Ovary (tissue), 9 donors: Measurements from ENCODE around the gene STK11IP. TPM values are rescaled to one million over a fixed set of nuclear protein-coding genes. Genes with fewer than 3 reads are reported as not detected.

Source experiments
- DNase-seq, 5 donors: peaks; one replicate each; pipeline ENCODE4 v3.0.0-alpha.2; 2019 to 2020
- H3K27ac ChIP-seq, 2 donors: fragments of 200-600 bp; one replicate each; pipeline versions ENCODE4 v1.5.1 to v1.8.0; 2019 to 2022
- H3K27me3 ChIP-seq: fragments of 200-600 bp; one replicate; pipeline ENCODE4 v1.8.0; 2022
- H3K36me3 ChIP-seq: fragments of 200-600 bp; sonication (generic); one replicate; pipeline ENCODE4 v1.5.1; 2019
- H3K4me1 ChIP-seq: one replicate; pipeline ENCODE4 v1.8.1; 2013; ENCODE audit warnings: mild to moderate bottlenecking, moderate library complexity; ENCODE audit not compliant: insufficient read depth
- H3K4me3 ChIP-seq: fragments of 200-600 bp; sonication (generic); one replicate; pipeline ENCODE4 v1.5.1; 2017
- H3K9me3 ChIP-seq, 2 donors: fragments of 200-600 bp in 1 of 2; sonication (generic) in 1 of 2; one replicate each; pipeline versions ENCODE4 v1.5.1 to v1.8.1; 2013 to 2019; ENCODE audit warnings: mild to moderate bottlenecking in 1 of 2, moderate library complexity in 1 of 2
- CTCF ChIP-seq, 3 donors: fragments of 450-650 bp in 2 of 3; fragments of 200-600 bp in 1 of 3; IDR thresholded peaks; one replicate each; pipeline versions ENCODE4 v1.5.1 to v1.8.0; 2016 to 2022; ENCODE audit warnings: antibody characterized with exemption in 3 of 3, mild to moderate bottlenecking in 1 of 3
- EP300 ChIP-seq: sonication (generic); formaldehyde crosslinking; IDR thresholded peaks from one replicate; pipeline ENCODE4 v1.6.1; 2017; ENCODE audit warnings: antibody characterized with exemption
- POLR2A ChIP-seq: fragments of 450-650 bp; IDR thresholded peaks from one replicate; pipeline ENCODE4 v1.6.1; 2017; ENCODE audit warnings: antibody characterized with exemption, mild to moderate bottlenecking, moderate library complexity
- WGBS, 3 donors: extraction: QIAGEN DNeasy Blood & Tissue Kit in 1 of 3; methylation state at CpG; one replicate each; pipeline versions ENCODE4 v1.1.5 to v1.1.7; 2013 to 2017; 5-methylcytosine and 5-hydroxymethylcytosine counted together
- intact Hi-C, 4 donors: fragments of 100-400 bp; cut with DNase I; formaldehyde crosslinking; loops; one replicate each; pipeline versions ENCODE4 v1.11.0 to v1.15.1; 2022 to 2023
- polyA plus RNA-seq, 2 donors: library from polyadenylated mRNA; stranded (reverse); fragments of 200-250 nt in 1 of 2; fragments of 350-450 nt in 1 of 2; fragmentation: Illumina TruSeq in 1 of 2; extraction: RNeasy Lipid Tissue Mini Kit (QIAGEN cat#74804) in 1 of 2; gene quantifications; one replicate each; pipeline ENCODE4 v1.2.3, GENCODE V29; 2013 to 2014
- total RNA-seq, 7 donors: library from RNA; depleted of rRNA in 2 of 7; stranded (reverse); fragments of >200 nt in 2 of 7; fragmentation: NEBNext Ultra II Directional in 3 of 7; extraction: Animal tissue kit (Norgen Biotek cat#: 25700) in 3 of 7; gene quantifications; one replicate each; pipeline versions ENCODE4 v1.1.0 to v1.2.4, GENCODE V29; 2016 to 2023
- donor health status: DM: no; HTN: no; CAD: no; lungs with moderate emphysema.
- donor health status: DM: no; HTN: no; CAD: no.
- donor health status: Bipolar disorder and iron deficiency.
- donor health status: DM: yes; HTN: yes; CAD: no.
- donor health status: DM: no; HTN: no; CAD: no.
- donor health status: DM: yes; HTN: yes; CAD: no.

Gene STK11IP
- total and polyA plus RNA-seq, 9 donors: 9.2 to 73.7 (median 43.8) TPM

DNA sequence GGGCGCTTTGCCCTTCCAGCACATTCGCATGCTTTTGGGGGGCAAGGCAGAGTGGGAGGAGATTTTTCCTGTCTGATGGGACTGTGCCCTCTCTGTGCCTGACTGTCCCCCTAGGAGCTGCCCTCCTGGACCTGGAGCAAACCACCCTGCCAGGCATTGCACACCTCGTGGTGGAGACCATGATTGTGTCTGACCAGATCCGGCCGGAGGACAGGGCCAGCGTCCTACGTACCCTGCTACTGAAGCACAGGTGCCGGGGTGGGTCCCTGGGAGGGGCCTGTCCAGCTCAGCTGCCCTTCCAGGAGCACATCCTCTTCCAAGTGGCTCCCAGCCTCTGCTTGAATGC is 35.1 kb downstream of the STK11IP start:
- WGBS, 3 donors: 88 to 89% (median 89%) methylated on average over 8 of the region's 8 CpGs
- Histone ChIP-seq H3K4me3 (no peak overlapping the region), H3K4me1 (peaks cover 6% of the 10 kb centered on the region), H3K27ac (no peak overlapping the region), H3K27me3 (no peaks in the 10 kb centered on the region), H3K9me3 (no peaks in the 10 kb centered on the region), H3K36me3 (no peaks in the 10 kb centered on the region)
- TF ChIP-seq CTCF (IDR thresholded peaks at IDR 0.05) (no peak), EP300 (no peak), POLR2A (no peak)
- intact Hi-C loops: loop anchor here in 1 of 4 donors (5.0 kb wide), 1 partner anchor 80 kb away; no protein-coding TSS in a partner anchor
- DNase-seq: peak in 2 of 5 donors; percentile 19 to 28

- Histone ChIP-seq H3K4me3 (no peak overlapping the region), H3K4me1 (peaks cover 6% of the 10 kb centered on the region), H3K27ac (peak overlapping the region in 1 of 2 donors; percentile 38), H3K36me3 (no peaks in the 10 kb centered on the region), H3K9me3 (no peaks in the 10 kb centered on the region), H3K27me3 (no peaks in the 10 kb centered on the region)
- no peak for TF ChIP-seq EP300
- no peak for TF ChIP-seq CTCF (IDR thresholded peaks at IDR 0.05)
- TF ChIP-seq POLR2A: no peak
- 83 to 88% (median 85%) methylated on average over 19 to 22 of the region's 22 CpGs for WGBS, 3 donors
- intact Hi-C loops: loop anchor here in 1 of 4 donors (5.0 kb wide), 1 partner anchor 81 kb away; no protein-coding TSS in a partner anchor
- DNase-seq: no peak
Observed at GRCh38 chr2:219633276-219634065, 35.8 kb downstream of the STK11IP start.

DNA sequence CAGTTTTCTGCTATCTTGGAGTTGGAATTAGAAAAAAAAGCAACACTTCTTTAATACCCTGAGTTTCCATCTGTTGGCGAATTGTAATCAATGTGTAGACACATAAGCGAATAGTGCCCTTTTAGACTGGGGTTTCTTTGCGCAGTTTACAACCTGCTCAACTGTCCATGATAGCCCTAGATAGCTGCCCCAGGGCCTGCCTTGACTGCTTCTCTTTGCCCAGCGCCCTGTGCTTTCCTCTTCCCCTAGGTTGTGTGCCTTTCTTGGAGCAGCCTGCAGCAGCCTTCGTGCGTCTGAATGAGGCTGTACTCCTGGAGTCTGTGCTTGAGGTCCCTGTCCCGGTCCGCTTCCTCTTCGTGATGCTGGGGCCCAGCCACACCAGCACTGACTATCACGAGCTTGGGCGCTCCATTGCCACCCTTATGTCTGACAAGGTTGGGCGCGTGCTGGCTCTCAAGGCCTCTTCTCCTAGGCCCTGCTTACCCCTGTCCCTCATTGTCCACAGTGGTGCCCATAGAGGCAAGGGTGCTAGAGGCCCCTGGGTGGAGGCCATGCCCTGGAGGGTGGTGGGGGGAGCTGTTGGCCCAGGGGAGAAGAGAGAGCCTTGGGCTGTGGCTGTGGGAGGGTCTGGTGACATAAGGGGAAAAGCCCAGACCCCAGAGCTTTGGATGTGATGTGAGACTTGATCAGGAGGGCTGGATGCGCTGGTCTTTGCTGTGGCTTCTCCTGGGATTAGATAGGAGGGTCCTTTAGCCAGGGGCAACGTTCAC is 36.7 kb downstream of the STK11IP start:
- no peak for TF ChIP-seq CTCF (IDR thresholded peaks at IDR 0.05)
- no peak for TF ChIP-seq EP300
- no peak for TF ChIP-seq POLR2A
- DNase-seq: peak in 2 of 5 donors; percentile 7 to 21
- Histone ChIP-seq H3K9me3 (no peaks in the 10 kb centered on the region), H3K4me3 (no peak overlapping the region), H3K4me1 (no peaks in the 10 kb centered on the region), H3K36me3 (no peaks in the 10 kb centered on the region), H3K27ac (peak overlapping the region in 1 of 2 donors; percentile 38), H3K27me3 (no peaks in the 10 kb centered on the region)
- WGBS, 3 donors: 89 to 94% (median 90%) methylated on average over 15 of the region's 15 CpGs
- intact Hi-C loops: loop anchor here in 1 of 4 donors (5.0 kb wide), 1 partner anchor 82 kb away; no protein-coding TSS in a partner anchor

DNA sequence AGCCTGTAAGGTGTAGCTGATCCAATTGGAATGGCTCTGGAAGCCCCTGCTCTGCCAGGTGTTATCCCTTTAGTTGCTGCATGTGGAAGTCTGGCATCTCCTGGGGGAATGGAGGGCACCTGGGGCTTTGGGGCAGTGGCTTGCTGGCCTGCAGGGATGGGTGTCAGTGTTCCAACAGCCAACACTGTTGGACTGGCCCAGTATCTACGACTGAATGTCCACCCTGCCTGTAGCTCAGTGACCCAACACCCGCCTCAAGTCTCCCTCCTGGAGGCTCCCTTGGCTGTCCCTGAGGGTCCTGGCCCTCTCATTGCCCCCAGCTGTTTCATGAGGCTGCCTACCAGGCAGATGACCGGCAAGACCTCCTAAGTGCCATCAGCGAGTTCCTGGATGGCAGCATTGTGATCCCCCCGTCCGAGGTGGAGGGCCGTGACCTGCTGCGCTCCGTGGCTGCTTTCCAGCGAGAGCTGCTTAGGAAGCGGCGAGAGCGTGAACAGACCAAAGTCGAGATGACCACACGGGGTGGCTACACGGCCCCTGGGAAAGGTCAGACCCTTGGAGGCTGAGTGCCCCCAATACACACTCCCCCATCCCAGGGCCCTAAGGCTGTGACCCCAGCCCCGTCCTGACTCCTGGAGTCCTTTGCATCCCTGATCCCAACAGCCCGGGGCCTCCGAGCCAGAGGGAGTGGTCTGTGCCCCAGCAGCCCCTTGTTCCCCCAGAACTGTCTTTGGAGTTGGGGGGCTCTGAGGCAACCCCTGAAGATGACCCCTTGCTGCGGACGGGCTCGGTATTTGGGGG is 37.5 kb downstream of the STK11IP start:
- Histone ChIP-seq H3K4me3 (no peak overlapping the region), H3K9me3 (no peaks in the 10 kb centered on the region), H3K36me3 (no peaks in the 10 kb centered on the region), H3K27ac (no peak overlapping the region), H3K4me1 (no peaks in the 10 kb centered on the region), H3K27me3 (no peaks in the 10 kb centered on the region)
- peak in 4 of 5 donors; percentile 11 to 46 (median 24) for DNase-seq
- intact Hi-C loops: loop anchor here in 2 of 4 donors (5.0 kb wide), 2 partner anchors 78 to 83 kb away; no protein-coding TSS in a partner anchor
- WGBS, 3 donors: 75 to 81% (median 78%) methylated on average over 14 to 22 of the region's 22 CpGs
- TF ChIP-seq POLR2A (no peak), CTCF (IDR thresholded peaks at IDR 0.05) (no peak), EP300 (no peak)
